HL-60/S4 treated with phorbol 12-myristate 13-acetate at 8.2 ng/mL for 4 days and 3 days (cell line): Measurements from ENCODE around the gene TASL.

Experiments
- in situ Hi-C: fragments of 300-500 bp; cut with MboI; formaldehyde crosslinking; loops from 2 replicates; pipeline ENCODE4 v1.15.0; 2022; ENCODE audit warnings: low sequenced_read_pairs

The TASL gene

GRCh38 chrX:30580641-30581040 is 3.1 kb upstream of the TASL start:
- in situ Hi-C loops, result no loop called here

DNA sequence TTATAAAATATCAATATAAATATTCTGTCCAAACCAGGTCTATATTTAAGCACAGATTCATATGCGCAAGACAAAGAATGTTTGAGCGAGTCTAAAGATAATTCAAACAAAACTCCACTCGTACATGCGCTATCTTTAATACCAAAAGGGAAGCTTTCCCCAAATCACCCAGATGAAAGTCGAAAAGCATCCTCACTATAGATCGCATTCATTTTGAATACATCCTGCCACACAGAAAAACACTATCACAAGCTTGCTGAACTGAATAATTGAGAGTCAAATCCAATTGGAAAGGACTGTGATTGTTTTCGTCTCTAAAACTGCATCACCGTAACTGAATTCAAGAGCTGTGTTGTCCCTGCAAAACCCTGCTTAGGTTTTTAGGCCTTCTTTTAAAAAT is 685 bp downstream of the TASL start:
- in situ Hi-C loops, result no loop called here

DNA sequence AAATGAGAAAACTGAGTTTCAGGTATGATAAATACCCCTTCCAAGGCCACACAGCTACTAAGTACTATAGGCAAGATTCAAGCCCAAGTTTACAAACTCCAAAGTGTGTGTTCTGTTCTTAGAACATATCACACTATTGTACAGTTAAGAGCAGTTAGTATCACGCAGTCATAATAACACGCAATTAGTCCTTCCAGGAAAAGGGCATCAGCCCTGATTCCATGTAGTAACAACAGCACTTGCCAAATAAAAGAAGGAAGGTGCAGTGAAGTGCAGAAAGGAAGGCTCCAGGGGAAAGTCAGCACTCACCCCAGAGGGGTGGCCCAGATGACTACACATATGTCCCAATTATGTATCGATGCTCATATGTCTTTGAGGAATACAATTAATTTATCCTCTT is 4.4 kb downstream of the TASL start:
- in situ Hi-C loops, result loop anchor here (25.0 kb wide), 1 partner anchor 139 kb away; no protein-coding TSS in a partner anchor

- in situ Hi-C loops, result loop anchor here (25.0 kb wide), 1 partner anchor 140 kb away; no protein-coding TSS in a partner anchor
These were observed 4.9 kb downstream of the TASL start for GRCh38 chrX:30572678-30573077.

DNA sequence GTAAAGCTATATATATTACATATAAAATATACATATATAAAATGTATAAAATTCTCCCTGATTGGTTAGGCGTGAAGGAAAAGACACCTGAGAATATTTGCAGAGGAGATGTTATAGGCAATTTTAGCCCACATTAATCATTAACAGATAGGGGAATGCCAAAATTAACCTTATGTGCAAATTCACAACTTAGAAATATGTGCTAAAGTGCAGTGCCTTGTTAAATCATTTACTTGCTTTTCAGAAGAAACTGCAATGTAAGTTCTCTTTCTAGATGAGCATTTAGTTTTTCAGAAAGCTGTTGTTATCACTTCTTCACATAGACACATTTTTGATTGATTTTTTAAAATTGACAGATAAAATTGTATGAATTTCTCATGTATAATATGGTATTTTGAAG is 5.6 kb downstream of the TASL start:
- in situ Hi-C loops, result loop anchor here (25.0 kb wide), 1 partner anchor 140 kb away; no protein-coding TSS in a partner anchor

- in situ Hi-C loops, result loop anchor here (25.0 kb wide), 1 partner anchor 142 kb away; no protein-coding TSS in a partner anchor
These were observed 7.1 kb downstream of the TASL start for GRCh38 chrX:30570505-30570904.

GRCh38 chrX:30568136-30568535 is 9.4 kb downstream of the TASL start:
- in situ Hi-C loops, result loop anchor here (25.0 kb wide), 1 partner anchor 144 kb away; no protein-coding TSS in a partner anchor

DNA sequence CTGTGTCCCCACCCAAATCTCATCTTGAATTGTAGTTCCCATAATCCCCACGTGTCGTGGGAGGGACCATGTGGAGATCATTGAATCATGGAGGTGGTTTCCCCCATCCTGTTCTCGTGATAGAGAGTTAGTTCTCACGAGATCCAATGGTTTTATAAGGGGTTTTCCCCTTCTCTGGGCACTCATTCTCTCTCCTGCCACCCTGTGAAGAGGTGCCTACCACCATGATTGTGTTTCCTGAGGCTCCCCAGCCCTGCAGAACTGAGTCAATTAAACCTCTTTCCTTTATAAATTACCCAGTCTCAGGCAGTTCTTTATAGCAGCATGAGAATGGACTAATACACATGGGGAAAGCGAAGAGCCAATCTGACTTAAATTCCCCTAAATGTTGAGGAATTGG is 14.5 kb downstream of the TASL start:
- in situ Hi-C loops, result loop anchor here (25.0 kb wide), 1 partner anchor 149 kb away; no protein-coding TSS in a partner anchor

DNA sequence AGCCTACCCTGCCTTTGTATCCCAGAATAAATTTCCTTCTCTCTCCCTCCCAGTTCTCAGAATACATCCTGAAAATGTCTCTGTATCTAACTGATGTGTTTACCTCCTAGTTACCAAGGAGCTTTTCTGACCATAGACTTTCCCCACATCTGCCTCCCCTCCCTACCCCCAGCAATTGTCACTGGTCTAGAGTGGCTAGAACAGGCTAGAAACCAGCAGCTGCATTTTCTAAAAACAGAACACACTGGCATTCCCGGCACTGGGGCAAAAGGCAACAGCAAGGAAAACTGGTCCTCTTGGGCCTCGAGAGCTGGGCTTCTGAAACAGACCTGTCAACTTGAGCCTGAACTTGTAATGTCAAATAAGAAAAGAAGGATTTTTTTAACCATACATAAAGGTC is 16.4 kb downstream of the TASL start:
- in situ Hi-C loops, result loop anchor here (25.0 kb wide), 1 partner anchor 151 kb away; no protein-coding TSS in a partner anchor

DNA sequence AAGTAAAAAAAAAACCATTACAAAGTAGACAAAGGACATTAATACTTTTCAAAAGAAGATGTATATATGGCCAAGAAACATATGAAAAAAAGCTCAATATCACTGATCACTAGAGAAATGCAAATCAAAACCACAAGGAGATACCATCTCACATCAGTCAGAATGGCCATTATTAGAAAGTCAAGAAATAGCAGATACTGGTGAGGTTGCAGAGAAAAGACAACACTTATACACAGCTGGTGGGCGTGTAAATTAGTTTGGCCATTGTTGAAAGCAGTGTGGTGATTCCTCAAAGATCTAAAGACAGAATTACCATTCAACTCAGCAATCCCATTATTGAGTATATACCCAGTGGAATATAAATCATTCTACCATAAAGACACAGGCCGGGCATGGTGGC is 39.3 kb downstream of the TASL start:
- in situ Hi-C loops, result no loop called here

DNA sequence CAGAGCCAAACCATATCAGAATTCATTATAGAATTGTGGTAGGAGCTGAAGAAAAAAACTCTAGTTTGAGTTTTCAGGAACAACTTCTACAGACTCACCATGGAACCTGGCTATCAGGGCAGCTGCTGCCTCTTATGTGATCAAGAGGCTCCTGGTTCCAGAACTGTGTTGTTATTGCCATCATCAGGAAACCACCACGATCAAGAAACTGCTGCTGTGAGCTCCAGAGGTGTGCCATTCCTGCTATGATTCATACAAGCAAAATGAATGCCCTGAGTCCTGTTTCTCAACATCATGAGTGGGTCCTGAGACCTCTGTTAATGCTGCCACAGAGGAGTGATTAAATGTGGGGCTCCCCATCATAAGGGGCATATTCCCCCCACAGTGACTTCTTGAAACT is 43.7 kb downstream of the TASL start:
- in situ Hi-C loops, result no loop called here

DNA sequence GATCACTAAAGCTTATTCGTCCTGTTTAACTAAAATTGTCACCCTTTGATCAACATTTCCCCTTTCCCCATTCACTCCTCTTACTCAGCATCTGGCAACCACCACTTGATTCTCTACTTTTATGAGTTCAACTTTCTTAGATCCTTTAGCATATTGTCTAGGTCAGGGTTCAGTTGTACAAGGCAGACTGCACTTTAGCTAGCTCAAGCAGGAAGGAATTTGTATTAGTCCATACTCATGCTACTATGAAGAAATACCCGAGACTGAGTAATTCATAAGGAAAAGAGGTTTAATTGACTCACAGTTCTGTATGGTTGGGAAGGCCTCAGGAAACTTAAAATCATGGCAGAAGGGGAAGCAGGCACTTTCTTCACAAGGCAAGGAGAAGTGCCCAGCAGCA is 44.3 kb downstream of the TASL start:
- in situ Hi-C loops, result no loop called here

DNA sequence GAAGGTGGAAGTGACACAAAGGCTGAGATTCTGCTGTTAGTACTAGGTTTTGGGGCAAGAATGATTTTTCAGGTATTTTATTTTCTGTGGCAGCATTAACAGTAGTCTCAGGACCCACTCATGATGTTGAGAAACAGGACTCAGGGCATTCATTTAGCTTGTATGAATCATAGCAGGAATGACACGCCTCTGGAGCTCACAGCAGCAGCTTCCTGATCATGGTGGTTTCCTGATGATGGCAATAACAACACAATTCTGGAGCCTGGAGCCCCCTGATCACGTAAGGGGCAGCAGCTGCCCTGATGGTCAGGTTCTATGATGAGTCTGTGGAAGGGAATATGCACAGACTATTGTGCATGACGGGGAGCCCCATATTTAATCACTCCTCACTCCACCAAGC is 47.0 kb downstream of the TASL start:
- in situ Hi-C loops, result no loop called here

DNA sequence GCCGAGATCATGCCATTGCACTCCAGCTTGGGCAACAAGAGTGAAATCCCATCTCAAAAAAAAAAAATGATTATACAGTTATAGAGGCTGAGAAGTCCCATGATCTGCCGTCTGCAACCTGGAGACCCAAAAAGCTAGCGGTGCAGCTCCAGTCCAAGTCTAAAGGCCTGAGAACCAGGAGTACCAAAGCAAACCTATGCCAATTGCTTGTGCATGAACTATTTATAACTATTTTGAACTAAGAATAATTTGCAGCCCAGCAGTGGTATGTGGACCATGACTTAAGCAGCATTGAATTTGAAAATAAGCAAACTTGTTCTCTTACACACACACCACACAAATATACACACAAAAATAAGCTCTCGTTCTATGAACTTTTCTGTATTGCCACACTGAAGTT is 51.8 kb downstream of the TASL start:
- in situ Hi-C loops, result no loop called here

GRCh38 chrX:30521440-30522182 is 56.0 kb downstream of the TASL start:
- in situ Hi-C loops, result no loop called here

GRCh38 chrX:30513284-30513683 is 64.3 kb downstream of the TASL start:
- in situ Hi-C loops, result no loop called here
